Esophagus muscularis mucosa (tissue), 3 donors: ENCODE results near the gene RHOJ.
"Not testable (repeated sequence)": the region's sequence is repeated elsewhere in the genome, so short reads cannot be mapped to it uniquely, and the experiment has no call there.

Experiments
- POLR2A ChIP-seq: fragments of 450-650 bp; IDR thresholded peaks from one replicate; pipeline ENCODE4 v1.6.1; 2017; ENCODE audit warnings: antibody characterized with exemption, moderate library complexity, mild to moderate bottlenecking, low read depth
- TF ChIP-seq, protein P1 (sequence below), 3 experiments: fragments of 200-600 bp in 2 of 3; fragments of 450-650 bp in 1 of 3; sonication (generic) in 2 of 3; IDR thresholded peaks; one replicate each; pipeline ENCODE4 v1.5.1; 2017 to 2019; ENCODE audit warnings: antibody characterized with exemption in 3 of 3, mild to moderate bottlenecking in 2 of 3, moderate library complexity in 1 of 3

DNA sequence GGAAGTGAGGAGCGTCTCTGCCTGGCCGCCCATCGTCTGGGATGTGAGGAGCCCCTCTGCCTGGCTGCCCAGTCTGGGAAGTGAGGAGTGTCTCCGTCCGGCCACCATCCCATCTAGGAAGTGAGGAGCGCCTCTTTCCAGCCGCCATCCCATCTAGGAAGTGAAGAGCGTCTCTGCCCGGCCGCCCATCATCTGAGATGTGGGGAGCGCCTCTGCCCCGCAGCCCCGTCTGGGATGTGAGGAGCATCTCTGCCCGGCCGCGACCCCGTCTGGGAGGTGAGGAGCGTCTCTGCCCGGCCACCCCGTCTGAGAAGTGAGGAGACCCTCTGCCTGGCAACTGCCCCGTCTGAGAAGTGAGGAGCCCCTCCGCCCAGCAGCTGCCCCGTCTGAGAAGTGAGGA is 39.0 kb upstream of the RHOJ start:
- TF ChIP-seq POLR2A: not testable (repeated sequence)
- TF ChIP-seq, protein P1, sequence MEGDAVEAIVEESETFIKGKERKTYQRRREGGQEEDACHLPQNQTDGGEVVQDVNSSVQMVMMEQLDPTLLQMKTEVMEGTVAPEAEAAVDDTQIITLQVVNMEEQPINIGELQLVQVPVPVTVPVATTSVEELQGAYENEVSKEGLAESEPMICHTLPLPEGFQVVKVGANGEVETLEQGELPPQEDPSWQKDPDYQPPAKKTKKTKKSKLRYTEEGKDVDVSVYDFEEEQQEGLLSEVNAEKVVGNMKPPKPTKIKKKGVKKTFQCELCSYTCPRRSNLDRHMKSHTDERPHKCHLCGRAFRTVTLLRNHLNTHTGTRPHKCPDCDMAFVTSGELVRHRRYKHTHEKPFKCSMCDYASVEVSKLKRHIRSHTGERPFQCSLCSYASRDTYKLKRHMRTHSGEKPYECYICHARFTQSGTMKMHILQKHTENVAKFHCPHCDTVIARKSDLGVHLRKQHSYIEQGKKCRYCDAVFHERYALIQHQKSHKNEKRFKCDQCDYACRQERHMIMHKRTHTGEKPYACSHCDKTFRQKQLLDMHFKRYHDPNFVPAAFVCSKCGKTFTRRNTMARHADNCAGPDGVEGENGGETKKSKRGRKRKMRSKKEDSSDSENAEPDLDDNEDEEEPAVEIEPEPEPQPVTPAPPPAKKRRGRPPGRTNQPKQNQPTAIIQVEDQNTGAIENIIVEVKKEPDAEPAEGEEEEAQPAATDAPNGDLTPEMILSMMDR (IDR thresholded peaks at IDR 0.05): not testable (repeated sequence)
